Measurements from ENCODE around the gene BEST3. TPM values are rescaled to one million over a fixed set of nuclear protein-coding genes. Genes with fewer than 3 reads are reported as not detected.

BEST3 gene
- total RNA-seq, 1 donor from 2014 or later: not detected

DNA sequence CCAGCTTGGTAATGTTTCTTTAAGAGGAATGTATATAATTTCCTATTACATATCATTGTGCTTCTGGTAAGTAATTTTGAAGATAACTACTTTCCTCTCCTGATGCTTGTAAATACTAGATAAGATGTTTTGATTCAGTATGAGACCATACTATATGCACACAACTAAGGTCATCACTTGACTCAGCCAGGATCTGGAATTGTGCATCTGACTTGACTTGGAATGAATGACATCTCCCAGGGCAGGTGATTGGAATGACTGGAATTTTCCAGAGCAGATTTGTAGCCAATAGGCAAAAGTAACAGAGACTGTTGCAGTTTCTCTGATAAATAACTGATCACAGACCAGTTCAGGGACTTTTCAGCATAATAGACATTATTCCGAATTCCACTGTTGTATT lies 11.1 kb downstream of the BEST3 start:
- Mint-ChIP-seq H3K9me3 (no peaks in the 10 kb centered on the region), H3K4me3 (no peak overlapping the region), H3K36me3 (ENCODE audit: low read depth) (no peaks in the 10 kb centered on the region), H3K27ac (no peak overlapping the region), H3K27me3 (peaks cover 22% of the 10 kb centered on the region), H3K4me1 (no peaks in the 10 kb centered on the region)
- TF ChIP-seq, protein P1, sequence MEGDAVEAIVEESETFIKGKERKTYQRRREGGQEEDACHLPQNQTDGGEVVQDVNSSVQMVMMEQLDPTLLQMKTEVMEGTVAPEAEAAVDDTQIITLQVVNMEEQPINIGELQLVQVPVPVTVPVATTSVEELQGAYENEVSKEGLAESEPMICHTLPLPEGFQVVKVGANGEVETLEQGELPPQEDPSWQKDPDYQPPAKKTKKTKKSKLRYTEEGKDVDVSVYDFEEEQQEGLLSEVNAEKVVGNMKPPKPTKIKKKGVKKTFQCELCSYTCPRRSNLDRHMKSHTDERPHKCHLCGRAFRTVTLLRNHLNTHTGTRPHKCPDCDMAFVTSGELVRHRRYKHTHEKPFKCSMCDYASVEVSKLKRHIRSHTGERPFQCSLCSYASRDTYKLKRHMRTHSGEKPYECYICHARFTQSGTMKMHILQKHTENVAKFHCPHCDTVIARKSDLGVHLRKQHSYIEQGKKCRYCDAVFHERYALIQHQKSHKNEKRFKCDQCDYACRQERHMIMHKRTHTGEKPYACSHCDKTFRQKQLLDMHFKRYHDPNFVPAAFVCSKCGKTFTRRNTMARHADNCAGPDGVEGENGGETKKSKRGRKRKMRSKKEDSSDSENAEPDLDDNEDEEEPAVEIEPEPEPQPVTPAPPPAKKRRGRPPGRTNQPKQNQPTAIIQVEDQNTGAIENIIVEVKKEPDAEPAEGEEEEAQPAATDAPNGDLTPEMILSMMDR (IDR thresholded peaks at IDR 0.05): no peak
- ChIA-PET POLR2A (no interaction called here), CTCF (no interaction called here)
- intact Hi-C loops (cut with micrococcal nuclease): no loop called here
- DNase-seq (no peak), ATAC-seq (ENCODE audit: low read depth) (no peak)

DNA sequence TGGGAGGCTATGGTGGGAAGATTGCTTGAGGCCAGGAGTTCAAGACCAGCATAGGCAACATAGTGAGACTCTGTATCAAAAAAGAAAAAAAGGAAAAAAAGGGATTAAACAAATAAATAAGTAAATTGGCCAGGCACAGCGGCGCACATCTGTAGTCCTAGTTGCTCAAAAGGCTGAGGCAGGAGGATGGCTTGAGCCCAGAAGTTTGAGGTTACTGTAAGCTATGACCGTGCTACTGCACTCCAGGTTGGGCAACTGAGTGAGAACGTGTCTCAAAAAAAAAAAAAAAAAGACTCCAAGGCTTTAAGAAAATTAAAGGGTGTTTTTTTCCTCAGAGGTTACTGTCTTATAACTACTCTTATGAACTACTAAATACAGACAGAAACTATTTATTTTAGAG lies 11.7 kb downstream of the BEST3 start:
- ChIA-PET POLR2A (no interaction called here), CTCF (no interaction called here)
- Mint-ChIP-seq H3K4me1 (no peaks in the 10 kb centered on the region), H3K4me3 (no peak overlapping the region), H3K27me3 (peaks cover 22% of the 10 kb centered on the region), H3K36me3 (ENCODE audit: low read depth) (no peaks in the 10 kb centered on the region), H3K9me3 (no peaks in the 10 kb centered on the region), H3K27ac (no peak overlapping the region)
- DNase-seq (no peak), ATAC-seq (ENCODE audit: low read depth) (no peak)
- TF ChIP-seq, protein P1 (IDR thresholded peaks at IDR 0.05): no peak
- intact Hi-C loops (cut with micrococcal nuclease): no loop called here

DNA sequence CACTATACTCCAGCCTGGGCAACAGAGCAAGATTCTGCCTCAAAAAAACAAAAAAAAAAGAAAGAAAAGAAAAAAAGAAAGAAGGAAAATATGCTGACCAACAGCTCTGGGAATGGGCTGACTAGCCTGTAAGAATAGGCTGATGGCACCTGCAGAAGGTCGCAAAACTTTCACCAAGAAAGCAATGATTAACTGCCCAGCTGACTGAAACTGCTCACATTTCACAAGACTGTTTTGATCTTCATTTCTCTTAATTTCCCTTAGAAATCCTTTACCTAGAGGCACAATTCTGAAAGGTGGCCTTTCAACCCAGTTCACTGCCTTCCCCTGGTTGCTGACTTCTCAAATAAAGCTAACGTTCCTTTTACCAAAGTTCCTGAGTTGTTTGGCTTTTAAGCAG lies 12.4 kb downstream of the BEST3 start:
- TF ChIP-seq, protein P1 (IDR thresholded peaks at IDR 0.05): no peak
- Mint-ChIP-seq H3K4me1 (no peaks in the 10 kb centered on the region), H3K27ac (no peak overlapping the region), H3K27me3 (peaks cover 22% of the 10 kb centered on the region), H3K4me3 (no peak overlapping the region), H3K9me3 (no peaks in the 10 kb centered on the region), H3K36me3 (ENCODE audit: low read depth) (no peaks in the 10 kb centered on the region)
- intact Hi-C loops (cut with micrococcal nuclease): no loop called here
- ChIA-PET CTCF (no interaction called here), POLR2A (no interaction called here)
- DNase-seq (no peak), ATAC-seq (ENCODE audit: low read depth) (no peak)

DNA sequence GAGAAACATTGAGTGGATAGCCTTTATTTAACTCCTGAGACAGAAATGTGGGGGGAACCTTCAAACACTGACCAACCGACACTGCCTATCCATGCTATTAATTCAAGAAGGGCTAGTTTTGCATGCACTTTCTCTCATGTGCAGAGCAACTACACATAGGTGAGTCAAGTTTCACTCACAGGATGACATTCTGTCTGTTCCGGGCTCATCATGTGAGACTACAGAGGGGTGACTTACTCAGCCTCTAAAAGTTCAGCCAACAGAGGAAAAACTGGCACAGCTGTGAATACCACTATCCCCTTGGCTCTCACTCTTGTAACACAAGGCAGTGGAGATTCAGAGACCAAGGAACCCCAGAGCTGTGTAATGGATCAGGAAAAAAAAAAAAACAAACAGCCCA lies 13.3 kb downstream of the BEST3 start:
- Mint-ChIP-seq H3K27me3 (peaks cover 22% of the 10 kb centered on the region), H3K27ac (no peak overlapping the region), H3K36me3 (ENCODE audit: low read depth) (no peaks in the 10 kb centered on the region), H3K9me3 (no peaks in the 10 kb centered on the region), H3K4me3 (no peak overlapping the region), H3K4me1 (no peaks in the 10 kb centered on the region)
- CTCF ChIA-PET: no interaction called here
- POLR2A ChIA-PET: no interaction called here
- intact Hi-C loops (cut with micrococcal nuclease): no loop called here
- no peak for DNase-seq
- ATAC-seq (ENCODE audit: low read depth): no peak
- TF ChIP-seq, protein P1 (IDR thresholded peaks at IDR 0.05): no peak

DNA sequence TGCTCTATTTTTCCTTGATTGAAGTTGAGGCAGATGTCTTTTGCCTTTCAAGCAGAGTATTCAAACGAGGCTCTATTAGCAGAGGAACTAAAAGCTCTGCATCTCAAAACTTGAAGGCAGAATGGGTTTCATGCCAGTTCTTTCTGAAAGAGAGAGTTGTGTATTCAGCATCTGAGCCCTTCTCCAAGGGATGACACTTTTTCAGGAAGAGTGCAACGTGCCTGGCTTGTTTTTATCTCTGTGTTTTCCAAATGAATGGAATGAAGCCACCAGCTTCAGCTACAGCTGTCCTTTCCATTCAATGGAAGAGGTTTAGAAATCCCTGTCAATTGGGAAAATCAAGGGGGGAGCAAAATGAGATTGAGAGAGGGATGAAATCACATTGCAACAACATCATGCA lies 14.6 kb downstream of the BEST3 start:
- TF ChIP-seq, protein P1 (IDR thresholded peaks at IDR 0.05): no peak
- intact Hi-C loops (cut with micrococcal nuclease): no loop called here
- Mint-ChIP-seq H3K4me1 (no peaks in the 10 kb centered on the region), H3K9me3 (no peaks in the 10 kb centered on the region), H3K27ac (no peak overlapping the region), H3K36me3 (ENCODE audit: low read depth) (no peaks in the 10 kb centered on the region), H3K27me3 (peaks cover 18% of the 10 kb centered on the region), H3K4me3 (no peak overlapping the region)
- DNase-seq (no peak), ATAC-seq (ENCODE audit: low read depth) (no peak)
- ChIA-PET CTCF (no interaction called here), POLR2A (no interaction called here)
